Suppressor macrophage treated with lipopolysaccharide for 4 hours (primary cell): ENCODE data around the gene MLC1.

Experiments used
- DNase-seq: peaks from one replicate; pipeline ENCODE4 v3.0.0-alpha.2; 2020

MLC1 gene

DNA sequence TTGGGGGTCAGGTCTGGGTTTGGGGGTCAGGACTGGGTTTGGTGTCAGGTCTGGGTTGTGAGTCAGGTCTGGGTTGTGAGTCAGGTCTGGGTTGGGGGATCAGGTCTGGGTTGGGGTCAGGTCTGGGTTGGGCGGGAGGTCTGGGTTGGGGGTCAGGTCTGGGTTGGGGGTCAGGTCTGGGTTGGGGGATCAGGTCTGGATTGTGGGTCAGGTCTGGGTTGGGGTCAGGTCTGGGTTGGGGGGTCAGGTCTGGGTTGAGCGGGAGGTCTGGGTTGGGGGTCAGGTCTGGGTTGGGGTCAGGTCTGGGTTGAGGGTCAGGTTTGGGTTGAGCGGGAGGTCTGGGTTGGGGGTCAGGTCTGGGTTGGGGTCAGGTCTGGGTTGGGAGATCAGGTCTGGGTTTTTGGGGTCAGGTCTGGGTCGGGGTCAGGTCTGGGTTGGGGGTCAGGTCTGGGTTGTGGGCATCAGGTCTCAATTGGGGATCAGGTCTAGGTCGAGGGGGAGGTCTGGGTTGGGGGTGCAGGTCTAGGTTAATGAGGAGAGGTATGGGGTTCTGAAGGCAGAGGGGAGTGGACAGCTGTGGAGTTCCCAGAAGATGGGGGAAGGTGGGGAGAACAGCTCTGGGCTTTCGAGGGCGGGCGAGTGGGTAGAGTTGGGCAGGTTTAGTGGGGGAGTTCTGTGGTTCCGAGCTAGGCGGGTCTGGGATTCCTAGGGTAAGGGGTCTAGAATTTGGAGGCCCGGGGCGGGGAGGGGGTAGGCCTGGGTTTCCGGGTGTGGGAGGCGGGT, 27.8 kb downstream of the MLC1 start:
- DNase-seq = no peak

DNA sequence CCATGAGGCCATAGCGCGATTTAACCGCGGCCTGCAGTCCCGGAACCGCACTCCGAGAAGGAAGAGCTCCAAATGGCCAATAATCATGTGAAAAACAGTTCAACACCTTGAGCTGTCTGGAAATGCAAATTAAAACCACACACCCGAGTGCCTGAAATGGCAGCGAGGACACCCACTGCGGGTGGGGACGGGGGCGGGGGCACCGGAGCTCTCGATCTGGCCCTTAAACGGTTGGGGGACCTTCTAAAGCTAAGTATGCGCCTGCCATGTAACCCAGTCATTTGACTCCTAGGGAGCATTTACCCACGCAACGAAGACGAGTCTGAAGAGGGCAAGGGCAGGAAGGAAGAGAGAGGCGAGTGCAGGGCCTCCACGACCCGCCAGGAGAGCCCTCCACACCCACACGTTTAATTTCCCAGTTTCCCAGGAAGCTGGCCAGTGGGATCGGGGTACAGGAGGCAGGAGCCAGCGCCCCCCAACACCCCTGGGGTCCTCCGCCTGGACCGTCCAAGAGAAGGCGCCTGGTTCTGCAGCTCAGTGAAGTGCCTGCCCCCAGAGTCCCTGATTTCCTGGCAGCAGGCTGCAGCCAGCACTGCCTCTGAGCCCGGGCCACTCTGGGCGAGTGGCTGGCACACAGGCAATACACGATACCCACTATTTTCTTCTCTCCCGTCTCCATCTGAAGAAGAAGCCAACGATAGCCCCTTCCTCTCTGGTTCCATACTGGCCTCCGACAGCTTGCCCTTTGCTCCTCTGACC, 28.8 kb downstream of the MLC1 start:
- DNase-seq = no peak

DNA sequence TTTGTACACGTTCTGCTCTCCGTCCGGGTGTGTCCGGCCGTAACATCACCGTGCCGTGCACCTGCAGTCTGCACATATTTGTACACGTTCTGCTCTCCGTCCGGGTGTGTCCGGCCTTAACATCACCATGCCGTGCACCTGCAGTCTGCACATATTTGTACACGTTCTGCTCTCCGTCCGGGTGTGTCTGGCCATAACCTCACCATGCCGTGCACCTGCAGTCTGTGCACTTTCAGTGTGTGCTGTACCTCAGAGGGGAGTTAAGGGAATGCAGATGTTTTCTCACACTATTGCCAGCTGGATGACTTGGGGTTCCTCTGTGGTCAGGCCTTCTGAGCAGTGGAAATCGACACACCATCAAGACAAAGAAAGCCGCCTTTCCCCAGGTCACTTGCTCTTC, 31.4 kb downstream of the MLC1 start:
- DNase-seq = no peak

DNA sequence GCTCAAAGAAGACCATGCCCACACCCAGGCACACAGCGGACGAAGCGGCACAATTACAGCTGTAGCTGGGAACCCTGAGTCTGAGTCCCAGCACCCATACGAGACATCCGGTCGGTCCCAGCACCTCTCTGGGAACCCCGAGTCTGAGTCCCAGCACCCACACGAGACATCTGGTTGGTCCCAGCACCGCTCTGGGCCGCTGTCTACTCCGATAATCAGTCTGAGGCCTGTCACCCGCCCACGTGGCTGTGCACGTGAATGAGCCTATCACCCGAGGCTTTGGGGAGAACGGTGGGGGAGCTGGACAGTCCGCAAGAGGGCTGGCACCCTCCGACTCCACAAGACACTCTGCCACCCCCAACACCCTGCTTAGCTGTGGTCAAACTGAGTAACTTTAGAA, 33.3 kb downstream of the MLC1 start:
- no peak for DNase-seq

DNA sequence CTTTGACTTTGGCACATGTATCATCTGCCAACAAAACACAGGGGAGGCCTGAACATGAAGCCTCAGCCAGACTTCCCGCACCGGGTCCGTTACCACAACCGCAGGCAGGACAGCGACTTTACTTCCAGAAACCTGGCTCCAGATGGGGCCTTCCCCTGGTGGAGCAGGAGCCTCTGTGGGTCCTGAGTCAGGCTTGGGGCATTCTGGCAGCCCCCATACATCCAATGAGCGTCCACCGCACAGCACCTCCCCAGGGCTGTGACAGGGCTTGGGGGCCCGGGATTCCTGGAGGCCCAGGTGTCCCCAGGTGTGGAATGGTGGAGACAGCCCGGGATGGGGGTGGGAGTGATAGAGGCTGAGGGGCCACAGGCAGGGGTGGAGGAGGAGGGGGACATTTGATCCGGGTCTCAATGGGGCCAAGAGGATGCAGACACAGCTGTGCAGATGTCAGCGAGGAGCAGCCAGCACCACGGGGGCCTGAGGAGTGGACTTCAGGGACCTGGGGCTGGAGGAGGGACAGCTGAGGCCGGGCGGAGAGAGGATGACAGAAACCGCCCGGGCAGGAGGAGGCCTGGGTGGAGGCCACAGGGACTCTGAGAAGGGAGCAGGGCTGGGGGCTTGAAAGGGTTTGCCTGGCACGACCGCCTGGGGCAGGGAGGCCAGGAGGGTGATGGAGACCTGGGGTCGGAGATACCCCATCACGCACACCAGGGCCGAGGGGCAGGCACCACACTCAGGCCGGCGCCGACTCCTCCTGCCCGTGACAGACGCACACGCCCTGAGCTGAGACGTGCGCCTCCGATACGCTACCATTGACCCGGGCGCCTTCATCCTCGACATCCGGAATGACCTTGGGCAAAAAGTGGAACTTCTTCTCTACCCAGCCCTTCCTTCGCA, 35.7 kb downstream of the MLC1 start:
- no peak for DNase-seq

DNA sequence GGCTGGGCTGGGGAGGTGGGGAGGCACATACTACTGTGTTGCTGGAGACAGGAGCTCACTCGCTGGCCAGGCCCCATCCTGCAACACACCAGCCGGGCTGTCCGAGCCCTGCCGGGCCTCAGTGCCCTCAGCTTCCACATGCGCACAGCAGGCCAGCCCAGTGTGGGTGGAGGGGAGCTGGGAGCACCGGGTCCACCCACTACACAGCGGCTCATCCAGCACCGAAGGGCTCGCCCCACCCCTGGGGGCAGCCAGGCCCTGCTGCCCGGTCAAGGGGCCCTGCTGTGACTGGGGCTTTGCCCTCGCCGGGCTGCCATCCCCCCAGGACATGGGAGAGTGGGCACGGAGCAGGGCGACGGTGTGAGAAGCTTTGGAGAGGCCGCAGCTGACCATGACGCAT, 36.4 kb downstream of the MLC1 start:
- no peak for DNase-seq

DNA sequence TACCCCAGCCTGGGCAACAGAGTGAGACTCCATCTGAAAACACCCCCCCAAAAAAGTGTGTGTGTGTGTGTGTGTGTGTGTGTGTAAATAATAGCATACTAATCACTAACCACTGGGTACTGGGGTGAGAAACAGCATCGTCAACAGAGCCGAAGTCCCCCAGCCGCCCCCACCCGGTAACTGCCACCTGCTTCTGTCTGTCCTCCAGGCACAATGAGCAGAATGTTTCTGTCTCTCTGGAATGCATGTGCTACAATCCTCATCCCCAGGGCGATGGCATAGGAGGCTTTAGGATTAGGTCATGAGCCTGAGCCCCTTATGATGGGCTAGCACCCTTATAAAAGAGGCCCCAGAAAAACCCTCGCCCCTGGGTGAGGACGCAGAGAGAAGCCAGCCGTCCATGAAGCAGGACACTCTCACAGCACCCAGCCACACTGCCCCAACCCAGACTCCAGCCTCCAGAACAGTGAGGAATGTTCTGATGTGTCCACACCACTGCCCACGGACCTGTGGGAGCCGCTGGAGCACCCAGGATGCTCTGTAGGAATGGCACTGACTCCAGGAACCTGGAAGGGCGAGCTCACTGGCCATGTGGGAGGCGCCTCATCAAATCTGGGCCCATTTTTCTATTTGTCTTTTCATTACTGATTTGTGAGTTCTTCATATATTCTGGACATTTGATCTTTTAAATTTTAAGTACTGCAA, 37.0 kb downstream of the MLC1 start:
- DNase-seq = no peak

DNA sequence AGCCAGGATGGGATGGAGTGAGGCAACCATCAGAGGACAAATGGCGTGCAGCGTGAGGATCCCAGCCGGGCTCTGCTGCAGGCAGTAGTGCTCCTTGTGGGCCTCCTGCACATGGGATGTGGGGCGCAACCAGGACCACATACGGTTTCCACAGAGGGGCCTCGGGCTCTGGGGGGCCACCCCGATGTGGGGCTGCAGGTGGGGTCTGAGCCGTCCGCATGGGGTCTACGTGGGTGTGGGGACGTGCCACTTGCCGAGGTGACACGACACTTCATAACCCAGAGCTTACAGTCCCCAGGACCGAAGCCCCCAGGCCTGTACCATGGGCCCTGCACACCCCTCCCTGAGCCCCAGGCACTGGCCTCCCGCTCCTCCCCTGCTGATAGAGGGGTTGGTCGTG, 37.9 kb downstream of the MLC1 start:
- DNase-seq = no peak

DNA sequence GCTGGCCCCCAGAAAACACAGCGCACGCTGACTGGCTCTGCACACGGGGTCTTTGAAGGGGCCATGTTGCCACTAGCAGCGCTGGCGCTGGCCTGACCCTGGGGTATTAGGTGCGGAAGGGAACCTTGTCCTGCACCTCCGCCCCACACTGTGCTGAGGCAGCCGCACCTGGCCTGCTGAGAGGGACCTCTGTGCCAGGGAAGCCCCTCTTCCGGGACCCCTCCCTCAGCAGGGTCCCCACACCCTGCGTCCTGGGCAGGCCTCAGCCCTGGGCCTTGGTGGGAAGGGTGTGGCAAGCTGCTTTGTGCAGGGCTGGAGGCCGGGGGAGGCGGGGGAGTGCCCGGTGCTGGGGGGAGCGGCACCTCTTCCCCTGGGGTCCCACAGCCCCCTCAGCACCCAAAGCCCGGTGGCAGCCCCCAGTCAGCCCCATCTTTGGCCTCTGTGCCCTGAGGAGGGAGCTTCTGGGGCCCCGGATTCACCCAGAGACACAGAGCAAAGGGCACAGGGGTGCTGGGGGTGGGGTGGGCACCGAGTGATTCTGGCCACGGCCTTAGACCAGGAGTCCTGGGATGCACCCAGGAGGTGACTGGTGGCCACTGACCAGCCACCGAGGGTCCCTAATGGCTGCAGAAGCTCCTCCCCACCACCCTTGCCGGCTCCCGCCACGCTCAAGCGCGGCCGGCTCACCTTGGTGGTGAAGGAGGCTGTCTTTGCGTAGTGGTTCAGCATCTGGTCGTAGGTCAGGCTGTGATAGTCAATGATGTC, 38.6 kb downstream of the MLC1 start:
- no peak for DNase-seq

DNA sequence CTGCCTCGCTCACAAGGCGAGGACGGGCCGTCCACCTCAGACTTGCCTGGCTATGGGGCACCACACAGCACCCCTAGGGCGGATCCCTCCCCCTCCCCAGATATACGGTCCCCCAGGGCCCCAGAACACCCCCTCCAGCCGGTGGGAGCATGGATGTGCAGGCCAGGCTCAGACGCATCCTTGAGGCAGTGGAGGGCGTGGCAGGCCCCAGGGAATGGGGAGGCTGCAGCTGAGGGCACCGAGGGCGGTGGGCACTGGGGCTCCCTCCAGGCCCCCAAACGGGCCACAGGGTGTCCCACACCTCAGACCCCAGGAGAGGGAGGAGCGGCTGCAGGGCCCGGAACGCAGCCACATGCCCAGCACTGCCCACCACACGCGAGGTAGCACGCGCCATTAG, 39.2 kb downstream of the MLC1 start:
- DNase-seq = no peak

DNA sequence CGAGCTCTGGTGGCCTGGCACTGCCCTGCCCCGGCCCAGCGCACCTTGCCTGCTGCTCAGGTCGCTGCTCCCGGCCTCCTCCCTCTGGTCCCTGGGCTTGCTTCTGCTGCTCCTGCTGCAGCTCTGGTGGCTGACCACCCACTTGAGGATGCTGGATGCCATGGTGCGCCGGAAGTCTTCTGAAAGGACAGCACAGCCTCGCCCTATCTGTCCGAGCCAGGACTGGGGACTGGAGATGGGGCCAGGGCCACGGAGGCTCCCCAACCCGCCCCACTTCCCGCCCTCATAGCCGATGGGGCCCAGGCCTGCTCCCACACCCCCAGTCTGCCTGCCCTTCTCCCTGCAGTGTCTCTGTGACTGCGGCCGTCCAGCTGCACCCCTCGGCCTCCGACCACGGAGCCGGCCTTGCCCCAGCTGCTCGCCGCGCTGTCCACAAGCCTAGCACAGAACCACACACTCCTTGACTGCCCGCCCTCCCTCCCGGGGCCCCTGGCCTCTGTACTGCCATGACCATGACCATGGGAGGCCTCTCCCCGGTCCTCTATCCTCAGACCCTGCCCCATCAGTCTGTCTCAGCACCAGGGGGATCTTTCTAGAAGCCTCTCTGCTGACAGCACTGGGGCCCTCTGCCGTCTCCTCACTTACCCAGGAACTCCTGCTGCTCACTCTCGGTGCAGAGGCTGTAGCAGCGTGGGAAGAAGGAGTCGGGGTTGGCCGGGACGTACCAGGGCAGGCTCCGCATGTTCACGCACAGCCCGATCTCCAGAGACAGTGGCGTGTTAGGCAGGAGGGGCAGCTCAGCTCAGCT, 39.8 kb downstream of the MLC1 start:
- no peak for DNase-seq

DNA sequence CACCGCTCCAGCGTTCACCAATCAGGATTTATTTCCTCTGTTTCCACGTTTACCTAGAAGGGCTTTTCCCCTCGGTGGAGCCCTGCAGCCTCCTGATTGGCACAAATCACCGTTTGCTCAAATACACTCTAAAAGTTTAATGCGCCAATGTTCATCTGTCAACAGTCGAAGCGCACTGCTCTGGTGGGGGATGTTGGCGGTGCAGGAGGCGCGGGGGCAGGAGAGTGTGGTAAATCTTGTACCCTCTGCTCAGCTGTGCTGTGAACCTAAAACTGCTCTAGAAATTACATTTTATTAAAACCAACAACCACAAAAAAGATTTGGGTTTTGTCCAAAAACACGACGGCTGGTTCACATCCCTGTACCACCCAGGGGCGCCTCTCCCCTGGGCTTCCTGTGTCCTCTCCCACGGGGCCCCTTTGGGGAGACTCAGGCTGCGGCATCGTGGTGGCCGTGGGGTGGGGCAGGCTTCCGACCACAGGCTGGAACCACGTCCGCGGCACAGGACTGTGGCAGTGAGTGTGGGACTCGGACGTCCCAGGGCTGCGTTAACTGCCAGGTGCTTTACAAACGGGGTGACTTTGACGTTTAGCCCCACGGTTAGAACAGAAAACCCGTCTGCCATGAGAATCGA, 40.6 kb downstream of the MLC1 start:
- DNase-seq = no peak

DNA sequence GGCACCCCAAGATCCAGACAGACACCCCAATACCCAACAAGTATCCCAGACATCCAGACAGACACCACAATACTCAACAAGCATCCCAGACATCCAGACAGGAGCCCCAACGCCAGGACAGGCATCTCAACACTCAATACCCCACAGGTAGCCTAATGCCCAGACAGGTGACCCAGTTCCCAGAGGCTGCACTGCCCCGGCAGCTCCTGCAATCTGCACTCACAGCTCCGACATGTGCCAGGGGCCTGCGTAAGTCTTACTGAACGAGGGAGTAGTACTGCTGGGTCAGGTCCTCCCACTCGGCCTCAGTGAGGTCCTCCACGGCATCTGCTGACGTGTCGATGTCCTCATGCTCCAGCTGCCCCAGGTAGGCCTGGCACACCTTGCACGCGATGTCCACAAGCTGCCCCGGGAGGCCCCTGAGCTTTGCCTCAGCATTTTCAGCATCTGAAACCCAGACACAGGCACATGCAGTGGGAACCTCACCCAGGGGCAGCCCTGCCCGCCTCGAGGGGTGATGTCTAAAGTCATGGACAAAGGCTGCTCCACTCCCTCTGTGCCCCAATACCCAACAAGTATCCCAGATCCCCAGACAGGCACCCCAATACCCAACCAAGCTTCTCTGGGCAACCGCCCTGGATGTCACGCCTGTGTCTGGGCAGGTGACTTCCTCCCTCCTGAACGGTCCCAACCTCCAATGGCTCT, 43.7 kb downstream of the MLC1 start:
- no peak for DNase-seq

DNA sequence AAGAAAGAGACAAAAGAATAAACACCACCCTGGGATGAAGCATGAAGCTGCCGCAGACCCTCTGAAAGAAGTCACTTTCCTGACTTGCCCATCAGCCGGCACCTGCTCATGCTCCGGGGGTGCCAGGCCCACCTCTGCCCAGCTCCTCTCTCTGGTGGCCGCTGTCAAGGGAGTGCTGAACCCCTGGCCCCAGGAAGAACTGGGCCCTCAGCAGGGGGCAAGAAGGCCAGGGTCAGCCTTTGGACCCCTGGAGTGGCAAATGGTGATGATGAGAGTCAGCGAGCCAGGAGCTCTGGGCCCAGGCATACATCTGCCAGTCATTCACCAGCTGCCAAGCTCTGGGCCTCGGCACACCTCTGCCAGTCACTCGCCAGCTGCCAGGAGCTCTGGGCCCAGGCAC, 44.5 kb downstream of the MLC1 start:
- DNase-seq = no peak

DNA sequence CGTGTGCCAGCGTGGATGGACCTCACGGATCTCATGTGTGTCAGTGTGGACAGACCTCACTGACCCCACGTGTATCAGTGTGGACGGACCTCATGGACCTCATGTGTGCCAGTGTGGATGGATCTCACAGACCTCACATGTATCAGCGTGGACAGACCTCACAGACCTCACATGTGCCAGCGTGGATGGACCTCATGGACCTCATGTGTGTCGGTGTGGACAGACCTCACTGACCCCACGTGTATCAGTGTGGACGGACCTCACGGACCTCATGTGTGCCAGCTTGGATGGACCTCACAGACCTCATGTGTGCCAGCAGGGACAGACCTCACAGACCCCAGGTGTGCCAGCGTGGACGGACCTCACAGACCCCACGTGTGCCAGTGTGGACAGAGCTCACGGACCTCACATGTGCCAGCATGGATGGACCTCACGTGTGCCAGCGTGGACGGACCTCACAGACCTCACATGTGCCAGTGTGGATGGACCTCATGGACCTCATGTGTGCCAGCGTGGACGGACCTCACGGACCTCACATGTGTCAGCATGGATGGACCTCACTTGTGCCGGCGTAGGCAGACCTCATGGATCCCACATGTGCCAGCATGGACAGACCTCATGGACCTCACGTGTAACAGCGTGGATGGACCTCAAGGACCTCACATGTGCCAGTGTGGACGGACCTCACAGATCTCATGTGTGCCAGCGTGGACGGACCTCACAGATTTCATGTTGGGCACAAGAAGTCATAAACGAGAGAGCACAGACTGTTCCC, 45.4 kb downstream of the MLC1 start:
- no peak for DNase-seq

DNA sequence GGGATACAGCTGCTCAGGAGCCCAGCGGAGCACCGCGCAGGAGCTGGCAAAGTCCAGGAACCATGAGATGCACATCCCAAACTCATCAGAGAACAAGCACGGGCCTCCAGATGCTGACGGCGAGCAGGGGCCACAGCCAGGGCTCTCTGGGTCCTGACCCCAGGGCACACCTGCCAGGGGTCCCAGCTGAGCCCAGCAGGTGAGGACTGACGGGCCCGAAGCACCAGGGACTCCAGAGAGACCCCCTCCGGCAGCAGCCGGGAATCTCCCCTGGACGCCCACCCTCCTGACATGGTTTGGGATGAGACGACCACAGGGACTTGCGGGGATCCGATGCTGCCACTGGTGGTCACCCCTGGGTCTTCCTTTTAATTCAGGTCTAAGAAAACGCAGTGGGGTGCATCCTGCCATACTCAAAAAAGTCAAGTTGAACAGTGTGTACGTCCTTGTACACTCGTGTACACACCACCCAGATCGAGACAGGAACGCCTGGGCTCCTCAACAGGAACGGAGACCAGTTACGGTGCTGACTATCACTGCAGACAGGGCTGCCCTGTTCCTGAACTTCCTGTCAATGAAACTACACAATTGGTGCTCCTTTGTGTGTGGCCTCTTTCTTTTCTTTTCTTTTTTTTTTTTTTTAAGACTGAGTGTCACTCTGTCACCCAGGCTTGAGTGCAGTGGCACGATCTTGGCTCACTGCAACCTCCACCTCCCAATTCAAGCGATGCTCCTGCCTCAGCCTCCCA, 49.1 kb downstream of the MLC1 start:
- DNase-seq = no peak

DNA sequence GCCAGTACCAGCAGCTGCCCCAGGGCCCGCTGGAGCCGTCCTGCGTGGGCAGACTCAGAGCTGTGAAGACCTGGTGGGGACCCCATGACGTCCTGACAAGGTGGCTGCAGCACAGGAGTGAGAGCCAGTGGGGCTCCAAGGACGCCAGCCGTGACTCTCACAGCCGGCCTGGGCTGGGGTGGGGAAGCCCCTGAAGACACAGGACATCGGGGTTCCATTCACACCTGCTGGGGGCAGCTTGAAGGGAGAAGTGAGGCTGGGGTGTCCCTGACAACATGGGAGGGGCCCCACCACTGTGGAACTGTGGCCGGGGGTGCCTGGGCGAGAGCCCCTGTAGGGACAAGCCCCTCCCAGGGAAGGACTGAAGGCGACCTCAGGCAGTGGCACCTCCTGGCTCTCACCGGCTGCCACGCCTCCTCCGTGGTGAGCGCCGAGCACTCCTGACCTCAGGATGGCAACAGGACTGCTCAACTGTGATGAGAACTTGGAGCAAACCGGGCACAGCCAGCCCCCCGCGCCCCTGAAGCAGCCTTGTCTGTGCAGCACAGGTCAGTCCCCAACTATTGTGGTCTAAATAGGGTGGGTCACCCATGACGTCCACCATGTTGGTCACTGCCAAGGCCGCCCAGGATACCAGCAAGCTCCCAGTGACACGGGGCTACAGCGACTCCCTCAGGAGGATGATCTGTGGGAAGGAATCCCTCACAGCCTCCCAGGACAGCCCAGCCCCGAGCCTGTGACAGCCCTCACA, 49.9 kb downstream of the MLC1 start:
- no peak for DNase-seq
